Tibial nerve (tissue), 3 donors: ENCODE measurements around the gene ECD.

Experiments used
- CTCF ChIP-seq, 5 experiments: fragments of 200-600 bp in 3 of 5; fragments of 450-650 bp in 2 of 5; sonication (generic) in 3 of 5; IDR thresholded peaks; one replicate each; pipeline ENCODE4 v1.5.1; 2016 to 2019; ENCODE audit warnings: antibody characterized with exemption in 5 of 5, mild to moderate bottlenecking in 3 of 5, moderate library complexity in 2 of 5
- POLR2A ChIP-seq, 2 donors: fragments of 450-650 bp; IDR thresholded peaks; one replicate each; pipeline ENCODE4 v1.6.1; 2017; ENCODE audit warnings: antibody characterized with exemption in 2 of 2, mild to moderate bottlenecking in 2 of 2, moderate library complexity in 2 of 2

- no peak for TF ChIP-seq CTCF (IDR thresholded peaks at IDR 0.05)
- TF ChIP-seq POLR2A (IDR thresholded peaks at IDR 0.05): no peak
Measured at GRCh38 chr10:73099141-73099540, 68.7 kb downstream of the ECD start.
